K562 (cell line): ENCODE data around the gene RCBTB1. TPM values are rescaled to one million over a fixed set of nuclear protein-coding genes. Genes with fewer than 3 reads are reported as not detected.

Experiments used
- ATAC-seq: fragments of 200-7000 bp; cut with Tn5 transposase; 3 replicates; pipeline ENCODE4 v1.9.1; 2020; ENCODE audit warnings: moderate library complexity
- BruUV-seq: library from RNA; stranded (reverse); fragments of 400-500 nt; replicated peaks from 2 replicates; lab custom pipeline; 2021; lab: Mats Ljungman, UMichigan
- CTCF ChIA-PET: fragments of 300-600 bp; formaldehyde crosslinking; extraction: SDS; loops from one replicate; lab custom pipeline; 2021; ENCODE audit warnings: low intra/inter-chr PET ratio; lab: Yijun Ruan, JAX
- POLR2A ChIA-PET: fragments of 300-600, 350-650 bp; sonication (Branson Sonifier 250); formaldehyde crosslinking; extraction: SDS; loops from one replicate; lab custom pipeline; 2021; ENCODE audit warnings: antibody characterized with exemption, inconsistent platforms; lab: Yijun Ruan, JAX
- DNase-seq, 4 experiments: peaks; one replicate each; pipeline versions ENCODE4 v3.0.0 to v3.0.0-alpha.2; 2011 to 2018; ENCODE audit warnings: low spot score in 3 of 4, mixed read lengths in 3 of 4; ENCODE audit errors: extremely low read depth in 1 of 4
- FAIRE-seq: peaks from 2 replicates; lab custom pipeline; 2011; peaks lifted over from hg19 to GRCh38; lab: Jason Lieb, UNC
- H2AFZ ChIP-seq: 2 replicates; pipeline ENCODE4 v1.6.0; 2011; ENCODE audit warnings: low read depth, low read length, control low read depth, inconsistent platforms
- H3K27ac ChIP-seq: fragments of 200-600 bp; 3 replicates; pipeline ENCODE4 v1.8.0; 2011; ENCODE audit warnings: low read depth, mild to moderate bottlenecking, control low read depth, inconsistent platforms, low read length, moderate library complexity, mixed read lengths; ENCODE audit errors: extremely low read depth
- H3K27me3 ChIP-seq, 2 experiments: fragments of 300-600 bp in 1 of 2; 2 replicates in 1 of 2; 3 replicates in 1 of 2; pipeline versions ENCODE4 v1.6.0 to v1.8.0; 2011; ENCODE audit warnings: inconsistent platforms in 2 of 2, low read length in 2 of 2, mild to moderate bottlenecking in 1 of 2, mixed read lengths in 1 of 2, moderate library complexity in 1 of 2; ENCODE audit not compliant: control insufficient read depth in 2 of 2, insufficient read depth in 2 of 2
- H3K36me3 ChIP-seq: fragments of 300-600 bp; 3 replicates; pipeline ENCODE4 v1.8.0; 2011; ENCODE audit warnings: mild to moderate bottlenecking, low read length, inconsistent platforms; ENCODE audit not compliant: control insufficient read depth, insufficient read depth
- H3K4me1 ChIP-seq, 2 experiments: fragments of 200-600 bp in 1 of 2; replicated peaks in 1 of 2; 2 replicates in 1 of 2; 3 replicates in 1 of 2; pipeline versions ENCODE4 v1.5.1 to v1.8.0; 2011; ENCODE audit warnings: inconsistent platforms in 2 of 2, low read length in 2 of 2, mild to moderate bottlenecking in 1 of 2, mixed read lengths in 1 of 2, moderate library complexity in 1 of 2; ENCODE audit not compliant: control insufficient read depth in 2 of 2, insufficient read depth in 2 of 2
- H3K4me2 ChIP-seq: 2 replicates; pipeline ENCODE4 v1.6.1; 2011; ENCODE audit warnings: low read length, control low read depth, inconsistent platforms, mixed read lengths; ENCODE audit not compliant: insufficient read depth
- H3K4me3 ChIP-seq: fragments of 200-600 bp; sonication (generic), shearing (Covaris generic); 2 replicates; pipeline ENCODE4 v1.5.1; 2016; ENCODE audit warnings: control low read depth, inconsistent platforms
- H3K79me2 ChIP-seq: fragments of 200-600 bp; 3 replicates; pipeline ENCODE4 v1.8.0; 2011; ENCODE audit warnings: low read length, inconsistent platforms; ENCODE audit not compliant: control insufficient read depth, insufficient read depth
- H3K9ac ChIP-seq, 2 experiments: 2 replicates each; pipeline versions ENCODE4 v1.6.0 to v1.6.1; 2011; ENCODE audit warnings: low read depth in 2 of 2, low read length in 2 of 2, control low read depth in 1 of 2, inconsistent platforms in 1 of 2, mild to moderate bottlenecking in 1 of 2, mixed read lengths in 1 of 2; ENCODE audit not compliant: insufficient read depth in 1 of 2
- H3K9me1 ChIP-seq: one replicate; pipeline ENCODE4 v1.6.0; 2011; ENCODE audit warnings: inconsistent platforms, mild to moderate bottlenecking, low read length, moderate library complexity; ENCODE audit not compliant: control insufficient read depth, insufficient read depth
- H3K9me3 ChIP-seq: replicated peaks from 2 replicates; pipeline ENCODE4 v1.5.1; 2011; ENCODE audit warnings: low read depth, low read length, inconsistent platforms; ENCODE audit not compliant: control insufficient read depth, insufficient read depth
- H4K20me1 ChIP-seq: replicated peaks from 2 replicates; pipeline ENCODE4 v1.6.1; 2011; ENCODE audit warnings: low read length, inconsistent platforms, mixed read lengths; ENCODE audit not compliant: control insufficient read depth, insufficient read depth
- CEBPB ChIP-seq: fragments of 450-650 bp; IDR thresholded peaks from 2 replicates; pipeline ENCODE4 v1.6.1; 2016; ENCODE audit warnings: missing genetic modification characterization, missing compliant biosample characterization
- GTF2F1 ChIP-seq: IDR thresholded peaks from 2 replicates; pipeline ENCODE4 v1.6.1; 2011; ENCODE audit warnings: low read depth, low read length, improper control_type of control experiment
- KLF1 ChIP-seq: fragments of 450-650 bp; IDR thresholded peaks from 2 replicates; pipeline ENCODE4 v1.6.1; 2016; ENCODE audit warnings: missing genetic modification characterization, missing compliant biosample characterization
- MTF1 ChIP-seq: fragments of 250-450 bp; sonication (Bioruptor Pico); IDR thresholded peaks from 2 replicates; pipeline ENCODE4 v1.9.0; 2021; ENCODE audit warnings: moderate library complexity, mild to moderate bottlenecking, inconsistent platforms, borderline replicate concordance
- NFYB ChIP-seq: IDR thresholded peaks from 2 replicates; pipeline ENCODE4 v1.6.1; 2011; ENCODE audit warnings: mild to moderate bottlenecking, moderate library complexity; ENCODE audit not compliant: insufficient read length; ENCODE audit errors: extremely low read depth
- PHB ChIP-seq: fragments of 250-450 bp; sonication (Bioruptor Pico); IDR thresholded peaks from 2 replicates; pipeline ENCODE4 v1.5.0; 2021
- PPARD ChIP-seq: fragments of 250-450 bp; sonication (Bioruptor Pico); IDR thresholded peaks from 2 replicates; pipeline ENCODE4 v1.8.0; 2022; ENCODE audit warnings: inconsistent platforms, mild to moderate bottlenecking, moderate library complexity
- RBM25 ChIP-seq: fragments of 200-400 bp; formaldehyde crosslinking; IDR thresholded peaks from 2 replicates; pipeline ENCODE4 v1.6.1; 2018; ENCODE audit warnings: low read length, low read depth, moderate library complexity; ENCODE audit not compliant: severe bottlenecking
- SAP30 ChIP-seq: fragments of 200-600 bp; sonication (generic); IDR thresholded peaks from 2 replicates; pipeline ENCODE4 v1.6.1; 2012; ENCODE audit warnings: borderline replicate concordance, low read depth, mild to moderate bottlenecking, moderate library complexity, low read length, control low read depth, inconsistent platforms; ENCODE audit not compliant: insufficient read depth, poor library complexity, severe bottlenecking
- TEAD1 ChIP-seq, 2 experiments: fragments of 450-650 bp in 1 of 2; sonication (generic) in 1 of 2; formaldehyde crosslinking; IDR thresholded peaks; 2 replicates each; pipeline versions ENCODE4 v1.4.0 to v1.8.0; 2020 to 2022; ENCODE audit warnings: mild to moderate bottlenecking in 2 of 2, missing genetic modification reagents in 1 of 2
- ZNF143 ChIP-seq: sonication (generic); formaldehyde crosslinking; IDR thresholded peaks from 2 replicates; pipeline ENCODE4 v1.9.0; 2022; ENCODE audit warnings: mild to moderate bottlenecking, missing genetic modification reagents
- WGBS: fragments of 100-300 bp; shearing (Covaris generic); methylation state at CpG from one replicate; pipeline ENCODE4 v1.1.6; 2016; ENCODE audit warnings: low coverage, mixed read lengths; ENCODE audit not compliant: insufficient coverage; ENCODE audit errors: missing lambda C conversion rate; 5-methylcytosine and 5-hydroxymethylcytosine counted together
- in situ Hi-C: fragments of 300-500 bp; cut with MboI; formaldehyde crosslinking; loops from 4 replicates; pipeline ENCODE4 v1.15.0; 2018; ENCODE audit warnings: inconsistent platforms, mixed read lengths
- intact Hi-C: fragments of 100-400 bp; cut with micrococcal nuclease; formaldehyde crosslinking; loops from 2 replicates; pipeline ENCODE4 v1.14.2; 2022
- polyA plus RNA-seq, 8 experiments: library from polyadenylated mRNA; depleted of rRNA in 4 of 8; stranded (reverse) in 5 of 8; unstranded in 3 of 8; fragments of >200 nt; fragmentation: Nextera tagmentation in 2 of 8; fragmentation: Illumina TruSeq in 1 of 8; extraction: Ambion mirVana in 2 of 8; extraction: Trizol in 1 of 8; gene quantifications; 2 replicates each; pipeline versions ENCODE4 v1.2.1 to v1.2.3, GENCODE V29; 2011 to 2014; ENCODE audit warnings: inconsistent platforms in 1 of 8, missing spikeins in 1 of 8
- total RNA-seq, 7 experiments: library from RNA; depleted of rRNA in 6 of 7; stranded (reverse); fragments of >200 nt in 6 of 7; fragmentation: Illumina TruSeq in 2 of 7; extraction: Trizol in 2 of 7; gene quantifications; 2 replicates each; pipeline versions ENCODE4 v1.2.1 to v1.2.3, GENCODE V29; 2011 to 2021; ENCODE audit warnings: low replicate concordance in 1 of 7
- TF ChIP-seq, protein P1 (sequence below): sonication (generic); formaldehyde crosslinking; IDR thresholded peaks from 2 replicates; pipeline ENCODE4 v1.9.0; 2022; ENCODE audit warnings: mild to moderate bottlenecking, missing genetic modification reagents
- TF ChIP-seq, protein P2 (sequence below): fragments of 250-450 bp; sonication (Bioruptor Pico); IDR thresholded peaks from 2 replicates; pipeline ENCODE4 v1.5.0; 2020; ENCODE audit warnings: mild to moderate bottlenecking
- TF ChIP-seq, protein P3 (sequence below): sonication (generic); formaldehyde crosslinking; IDR thresholded peaks from 2 replicates; pipeline ENCODE4 v1.8.1; 2023; ENCODE audit warnings: mild to moderate bottlenecking, missing genetic modification reagents
- TF ChIP-seq, protein P4 (sequence below): fragments of 250-450 bp; sonication (Bioruptor Pico); IDR thresholded peaks from 2 replicates; pipeline ENCODE4 v1.8.0; 2021; ENCODE audit warnings: mild to moderate bottlenecking, moderate library complexity

Gene RCBTB1
- total and polyA plus RNA-seq, 9 of the 15 experiments (the other 6 are each of a cell fraction or from before 2014, with no cell fraction given) = 4.0 to 11.3 (median 8.4) TPM

DNA sequence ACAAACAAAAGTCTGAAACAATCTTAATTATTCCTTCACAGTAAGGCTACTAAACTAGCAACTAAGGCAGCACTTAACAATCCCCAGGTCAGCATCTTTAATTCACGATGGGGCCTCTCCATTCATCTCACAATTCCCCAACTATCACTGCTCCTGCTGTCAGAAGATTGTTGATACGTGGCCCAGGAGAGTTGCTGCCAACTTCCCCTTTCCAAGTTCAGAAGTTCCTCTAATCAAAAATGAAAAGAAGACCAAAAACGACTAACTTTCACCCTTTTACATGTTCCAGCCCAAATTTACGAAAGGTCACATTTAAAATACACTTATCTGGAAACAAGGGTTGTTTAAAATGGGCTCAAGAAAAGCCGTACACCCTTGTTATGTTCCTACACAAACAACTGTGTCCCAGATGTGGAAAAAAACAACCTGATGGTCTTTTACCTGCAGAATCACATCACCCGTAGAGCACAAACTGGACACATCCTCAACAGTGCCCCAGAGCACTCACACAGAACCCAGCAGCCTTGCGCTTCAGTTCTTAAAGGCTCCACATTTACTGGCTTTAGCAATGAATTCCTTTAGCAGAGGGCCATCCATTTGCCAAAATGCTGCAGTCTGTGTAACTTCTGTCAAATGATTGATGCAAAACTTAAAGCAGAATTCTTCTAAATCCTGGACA, 51.6 kb downstream of the RCBTB1 start:
- Histone ChIP-seq H3K9ac (no peak overlapping the region), H3K4me1 (peaks cover 0 to 3% of the 10 kb centered on the region in 2 experiments; a peak in 2 of 5 replicates), H3K79me2 (no peaks in the 10 kb centered on the region), H3K9me3 (no peaks in the 10 kb centered on the region), H2AFZ (no peak overlapping the region), H3K4me2 (no peak overlapping the region), H4K20me1 (no peaks in the 10 kb centered on the region), H3K27ac (no peak overlapping the region), H3K27me3 (no peaks in the 10 kb centered on the region), H3K36me3 (peaks cover 9% of the 10 kb centered on the region; the same call in 1 of the 3 replicates), H3K9me1 (no peaks in the 10 kb centered on the region), H3K4me3 (no peak overlapping the region)
- CTCF ChIA-PET = no interaction called here
- in situ Hi-C loops (no loop called here), intact Hi-C loops (no loop called here)
- no peak for ATAC-seq
- 70% methylated on average over 7 of the region's 7 CpGs for WGBS
- DNase-seq = no peak
- no peak for TF ChIP-seq PPARD
- TF ChIP-seq PHB (CRISPR knock-in tag) = no peak
- no peak for TF ChIP-seq RBM25
- TF ChIP-seq KLF1 (tag) = no peak
- no peak for TF ChIP-seq NFYB
- TF ChIP-seq, protein P1, sequence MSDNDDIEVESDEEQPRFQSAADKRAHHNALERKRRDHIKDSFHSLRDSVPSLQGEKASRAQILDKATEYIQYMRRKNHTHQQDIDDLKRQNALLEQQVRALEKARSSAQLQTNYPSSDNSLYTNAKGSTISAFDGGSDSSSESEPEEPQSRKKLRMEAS (CRISPR knock-in tag) = no peak
- TF ChIP-seq, protein P2, sequence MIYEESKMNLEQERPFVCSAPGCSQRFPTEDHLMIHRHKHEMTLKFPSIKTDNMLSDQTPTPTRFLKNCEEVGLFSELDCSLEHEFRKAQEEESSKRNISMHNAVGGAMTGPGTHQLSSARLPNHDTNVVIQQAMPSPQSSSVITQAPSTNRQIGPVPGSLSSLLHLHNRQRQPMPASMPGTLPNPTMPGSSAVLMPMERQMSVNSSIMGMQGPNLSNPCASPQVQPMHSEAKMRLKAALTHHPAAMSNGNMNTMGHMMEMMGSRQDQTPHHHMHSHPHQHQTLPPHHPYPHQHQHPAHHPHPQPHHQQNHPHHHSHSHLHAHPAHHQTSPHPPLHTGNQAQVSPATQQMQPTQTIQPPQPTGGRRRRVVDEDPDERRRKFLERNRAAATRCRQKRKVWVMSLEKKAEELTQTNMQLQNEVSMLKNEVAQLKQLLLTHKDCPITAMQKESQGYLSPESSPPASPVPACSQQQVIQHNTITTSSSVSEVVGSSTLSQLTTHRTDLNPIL = no peak
- TF ChIP-seq, protein P3, sequence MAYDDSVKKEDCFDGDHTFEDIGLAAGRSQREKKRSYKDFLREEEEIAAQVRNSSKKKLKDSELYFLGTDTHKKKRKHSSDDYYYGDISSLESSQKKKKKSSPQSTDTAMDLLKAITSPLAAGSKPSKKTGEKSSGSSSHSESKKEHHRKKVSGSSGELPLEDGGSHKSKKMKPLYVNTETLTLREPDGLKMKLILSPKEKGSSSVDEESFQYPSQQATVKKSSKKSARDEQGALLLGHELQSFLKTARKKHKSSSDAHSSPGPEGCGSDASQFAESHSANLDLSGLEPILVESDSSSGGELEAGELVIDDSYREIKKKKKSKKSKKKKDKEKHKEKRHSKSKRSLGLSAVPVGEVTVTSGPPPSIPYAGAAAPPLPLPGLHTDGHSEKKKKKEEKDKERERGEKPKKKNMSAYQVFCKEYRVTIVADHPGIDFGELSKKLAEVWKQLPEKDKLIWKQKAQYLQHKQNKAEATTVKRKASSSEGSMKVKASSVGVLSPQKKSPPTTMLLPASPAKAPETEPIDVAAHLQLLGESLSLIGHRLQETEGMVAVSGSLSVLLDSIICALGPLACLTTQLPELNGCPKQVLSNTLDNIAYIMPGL = no peak
- TF ChIP-seq ZNF143 (CRISPR knock-in tag) = no peak
- no peak for TF ChIP-seq SAP30
- no peak for TF ChIP-seq GTF2F1
- TF ChIP-seq, protein P4, sequence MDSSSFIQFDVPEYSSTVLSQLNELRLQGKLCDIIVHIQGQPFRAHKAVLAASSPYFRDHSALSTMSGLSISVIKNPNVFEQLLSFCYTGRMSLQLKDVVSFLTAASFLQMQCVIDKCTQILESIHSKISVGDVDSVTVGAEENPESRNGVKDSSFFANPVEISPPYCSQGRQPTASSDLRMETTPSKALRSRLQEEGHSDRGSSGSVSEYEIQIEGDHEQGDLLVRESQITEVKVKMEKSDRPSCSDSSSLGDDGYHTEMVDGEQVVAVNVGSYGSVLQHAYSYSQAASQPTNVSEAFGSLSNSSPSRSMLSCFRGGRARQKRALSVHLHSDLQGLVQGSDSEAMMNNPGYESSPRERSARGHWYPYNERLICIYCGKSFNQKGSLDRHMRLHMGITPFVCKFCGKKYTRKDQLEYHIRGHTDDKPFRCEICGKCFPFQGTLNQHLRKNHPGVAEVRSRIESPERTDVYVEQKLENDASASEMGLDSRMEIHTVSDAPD (CRISPR knock-in tag) = no peak
- TF ChIP-seq TEAD1 (CRISPR knock-in tag; IDR thresholded peaks at IDR 0.05) = no peak
- TF ChIP-seq MTF1 = no peak
- TF ChIP-seq CEBPB (tag) = no peak
- POLR2A ChIA-PET = no interaction called here
- BruUV-seq = no TSS peak
- FAIRE-seq = no peak
